Transverse colon (tissue), 4 donors: ENCODE measurements around the gene TMPO.

Experiments
- CTCF ChIP-seq, 5 experiments: fragments of 200-600 bp in 3 of 5; fragments of 450-650 bp in 2 of 5; sonication (generic) in 3 of 5; IDR thresholded peaks; 1 replicate in 2 of 5; 2 replicates in 3 of 5; pipeline ENCODE4 v1.5.1; 2016 to 2017; ENCODE audit warnings: antibody characterized with exemption in 5 of 5, inconsistent platforms in 3 of 5, mild to moderate bottlenecking in 2 of 5, moderate library complexity in 1 of 5
- EP300 ChIP-seq: sonication (generic); formaldehyde crosslinking; IDR thresholded peaks from one replicate; pipeline ENCODE4 v1.6.1; 2017; ENCODE audit warnings: antibody characterized with exemption, low read depth
- POLR2AphosphoS5 ChIP-seq, 3 donors: sonication (generic); formaldehyde crosslinking; IDR thresholded peaks; one replicate each; pipeline ENCODE4 v1.6.1; 2016; ENCODE audit warnings: antibody characterized with exemption in 3 of 3

- TF ChIP-seq CTCF (IDR thresholded peaks at IDR 0.05) (peak in 3 of 5 experiments; percentile 17 to 52 (median 41)), POLR2AphosphoS5 (IDR thresholded peaks at IDR 0.05) (no peak), EP300 (no peak)
Observed at GRCh38 chr12:98578392-98578791, 63.0 kb downstream of the TMPO start.
